Adrenal gland (tissue), 5 donors: ENCODE measurements around the gene UBC.

Experiments used
- CTCF ChIP-seq, 6 experiments: fragments of 450-650 bp in 4 of 6; fragments of 200-600 bp in 2 of 6; sonication (generic) in 1 of 6; IDR thresholded peaks; 1 replicate in 5 of 6; 2 replicates in 1 of 6; pipeline versions ENCODE4 v1.5.1 to v1.8.0; 2016 to 2021; ENCODE audit warnings: antibody characterized with exemption in 6 of 6, mild to moderate bottlenecking in 2 of 6, moderate library complexity in 1 of 6
- POLR2A ChIP-seq, 2 donors: fragments of 450-650 bp; IDR thresholded peaks; one replicate each; pipeline ENCODE4 v1.6.1; 2017; ENCODE audit warnings: antibody characterized with exemption in 2 of 2, mild to moderate bottlenecking in 2 of 2, moderate library complexity in 1 of 2
- donor health status: DM: no; HTN: no; CAD: no.

DNA sequence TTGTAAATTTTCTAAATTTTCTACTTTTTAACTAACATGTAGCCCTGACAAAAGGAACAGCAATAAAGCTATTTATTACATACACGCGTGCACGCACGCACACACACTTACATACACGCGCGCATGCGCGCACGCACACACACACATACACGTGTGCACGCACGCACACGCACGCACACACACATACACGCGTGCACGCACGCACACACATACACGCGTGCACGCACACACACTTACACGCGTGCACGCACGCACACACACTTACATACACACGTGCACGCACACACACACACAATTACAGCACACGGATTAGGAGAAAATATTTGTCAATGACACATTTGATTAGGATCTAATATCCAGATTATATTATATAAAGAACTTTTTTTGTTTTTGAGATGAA is 46.6 kb upstream of the UBC start:
- TF ChIP-seq CTCF (IDR thresholded peaks at IDR 0.05) (no peak), POLR2A (IDR thresholded peaks at IDR 0.05) (no peak)
